ENCODE results near the gene DCAF17.

DNA sequence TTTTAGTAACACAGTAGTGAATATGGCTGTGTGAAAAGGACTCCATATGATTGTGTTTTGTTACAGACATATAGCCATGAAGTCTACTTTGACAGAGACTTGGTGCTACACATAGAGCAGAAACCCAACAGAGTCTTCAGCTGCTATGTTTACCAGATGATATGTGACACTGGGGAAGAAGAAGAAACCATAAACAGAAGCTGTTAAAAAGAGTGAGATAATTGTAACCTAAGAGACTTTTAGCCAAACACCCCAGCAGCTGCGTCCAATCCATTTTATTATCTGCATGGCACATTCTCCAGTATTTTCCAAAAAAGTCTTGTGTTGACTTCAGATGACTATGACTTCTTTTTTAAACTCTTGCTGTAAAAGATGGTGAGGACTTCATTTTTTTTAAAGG lies 46.9 kb downstream of the DCAF17 start:
- TF ChIP-seq ZNF274 (IDR thresholded peaks at IDR 0.05; ENCODE audit: low read depth, low read length) (no peak), YY1 (IDR thresholded peaks at IDR 0.05; ENCODE audit: insufficient read depth, insufficient read length) (no peak)

Data from NT2/D1 (cell line).